Right forelimb (tissue), 1 donor: ENCODE results near the gene ERCC3.
"Not testable (repeated sequence)": the region's sequence is repeated elsewhere in the genome, so short reads cannot be mapped to it uniquely, and the experiment has no call there.

ENCODE experiments used
- DNase-seq: peaks from one replicate; pipeline ENCODE4 v3.0.0-alpha.2; 2018

Gene ERCC3

DNA sequence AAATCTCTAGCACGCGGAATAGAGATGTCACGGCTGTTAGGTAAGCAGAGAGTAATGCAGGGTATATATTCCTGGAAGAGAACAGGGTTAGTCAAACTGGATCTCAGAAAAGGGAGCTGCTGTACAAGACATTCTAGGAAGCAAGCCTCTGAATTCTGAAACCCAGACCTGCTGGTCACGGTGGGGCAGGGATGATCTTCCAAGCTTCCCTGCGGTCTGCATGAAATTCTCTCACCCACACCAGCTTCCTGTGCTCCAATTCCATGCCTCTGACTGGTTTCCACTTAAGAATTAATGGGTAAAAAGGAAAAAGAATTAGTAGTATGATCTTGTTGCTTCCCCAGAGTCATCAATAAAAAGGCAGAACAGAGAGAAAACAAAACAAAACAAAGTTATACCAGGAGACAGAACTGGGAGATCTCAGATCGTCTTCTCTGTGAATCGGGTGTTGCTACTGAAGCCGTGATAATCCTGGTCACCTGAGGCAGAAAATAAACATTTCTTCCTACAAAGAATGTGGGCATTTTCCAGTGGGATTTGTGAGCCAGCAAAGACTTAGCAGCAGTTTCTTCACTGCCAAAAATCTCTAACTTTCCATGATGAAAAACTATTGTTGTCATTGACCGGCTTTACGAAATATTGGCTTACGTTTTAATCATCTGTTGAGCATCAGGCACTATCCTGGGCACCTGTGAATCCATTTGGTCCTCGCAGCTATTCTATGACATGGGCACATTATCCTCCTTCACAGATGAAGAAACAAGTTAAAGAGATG, 68.6 kb downstream of the ERCC3 start:
- no peak for DNase-seq

DNA sequence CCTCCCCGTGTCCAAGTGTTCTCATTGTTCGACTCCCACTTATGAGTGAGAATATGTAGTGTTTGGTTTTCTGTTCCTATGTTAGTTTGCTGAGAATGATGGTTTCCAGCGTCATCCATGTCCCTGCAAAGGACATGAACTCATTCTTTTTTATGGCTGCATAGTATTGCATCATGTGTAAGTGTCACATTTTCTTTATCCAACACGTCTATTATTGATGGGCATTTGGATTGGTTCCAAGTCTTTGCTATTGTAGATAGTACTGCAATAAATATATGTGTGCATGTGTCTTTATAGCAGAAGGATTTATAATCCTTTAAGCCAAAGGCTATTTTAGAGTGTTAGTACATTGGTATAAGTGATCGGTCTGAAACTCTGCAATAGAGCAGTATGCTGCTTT, 69.8 kb downstream of the ERCC3 start:
- not testable (repeated sequence) for DNase-seq

DNA sequence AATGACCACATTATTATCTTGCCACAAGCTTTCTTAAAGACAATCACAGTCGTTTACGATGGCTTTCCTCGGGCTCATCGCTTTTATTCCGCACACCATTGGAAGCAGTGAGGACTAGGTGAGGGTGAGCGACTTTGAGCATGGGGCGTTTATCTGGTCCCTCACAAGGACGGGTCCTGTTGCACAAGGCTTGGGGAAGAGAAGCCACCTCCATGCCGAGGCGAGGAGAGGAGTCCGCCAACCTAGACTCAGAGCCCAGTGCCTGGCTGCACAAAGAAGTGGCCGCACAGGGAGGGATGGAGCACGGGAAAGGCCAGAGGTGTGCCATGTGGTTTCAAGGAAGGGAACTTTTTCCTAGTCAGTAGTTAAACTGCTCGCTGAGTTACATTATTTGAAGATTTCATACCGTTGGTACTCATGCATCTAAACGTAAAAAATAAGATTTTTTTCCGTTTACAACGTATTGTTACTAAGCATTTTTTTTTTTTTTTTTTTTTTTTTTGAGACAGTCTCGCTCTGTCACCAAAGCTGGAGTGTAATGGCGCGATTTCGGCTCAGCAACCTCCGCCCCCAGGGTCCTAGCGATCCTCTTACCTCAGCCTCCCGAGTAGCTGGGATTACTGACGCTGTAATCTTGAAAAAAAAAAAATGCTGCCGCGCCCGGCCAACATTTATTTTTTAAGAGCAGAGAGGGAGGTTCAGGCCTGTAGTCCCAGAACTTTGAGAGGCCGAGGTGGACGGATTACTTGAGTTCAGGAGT, 73.0 kb downstream of the ERCC3 start:
- peak; percentile 60 for DNase-seq

DNA sequence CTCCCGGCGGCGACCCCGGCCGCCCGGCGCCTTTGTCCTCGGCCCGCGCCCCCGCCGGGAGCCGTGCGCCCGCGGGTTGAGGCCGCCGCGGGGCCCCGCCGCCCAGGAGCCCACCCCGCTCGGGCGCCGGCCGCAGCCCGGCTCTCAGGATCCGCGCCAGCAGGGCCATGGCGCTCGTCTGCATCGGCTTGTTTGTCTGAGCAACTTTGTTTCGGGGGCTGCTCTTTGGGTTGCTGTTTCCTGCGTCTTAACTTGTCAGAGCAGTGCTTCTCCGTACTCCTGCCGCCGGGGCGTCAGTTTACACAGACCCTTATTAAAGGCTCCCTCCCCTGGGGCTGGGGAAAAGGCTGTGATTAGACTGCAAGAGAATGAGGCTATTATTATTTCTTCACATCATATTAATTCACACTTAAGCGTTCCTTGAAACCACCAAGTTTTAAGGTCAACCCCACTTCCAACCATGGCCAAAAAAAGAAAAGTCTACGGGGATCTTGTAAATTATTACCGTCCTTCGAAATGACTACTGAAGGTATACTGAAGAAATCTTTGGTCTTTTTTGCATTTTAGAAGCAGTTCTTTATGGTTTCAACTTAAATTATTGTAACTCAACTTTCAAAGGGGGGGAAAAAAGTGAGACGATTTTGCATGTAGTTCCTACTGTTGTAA, 73.7 kb downstream of the ERCC3 start, which contains the start of gene CYP27C1:
Gene CYP27C1 (minus strand): TSS at position 198 of the 666 bp plus-strand sequence. CDS start 29 bp downstream, at position 169.
- DNase-seq, result peak; percentile 68

DNA sequence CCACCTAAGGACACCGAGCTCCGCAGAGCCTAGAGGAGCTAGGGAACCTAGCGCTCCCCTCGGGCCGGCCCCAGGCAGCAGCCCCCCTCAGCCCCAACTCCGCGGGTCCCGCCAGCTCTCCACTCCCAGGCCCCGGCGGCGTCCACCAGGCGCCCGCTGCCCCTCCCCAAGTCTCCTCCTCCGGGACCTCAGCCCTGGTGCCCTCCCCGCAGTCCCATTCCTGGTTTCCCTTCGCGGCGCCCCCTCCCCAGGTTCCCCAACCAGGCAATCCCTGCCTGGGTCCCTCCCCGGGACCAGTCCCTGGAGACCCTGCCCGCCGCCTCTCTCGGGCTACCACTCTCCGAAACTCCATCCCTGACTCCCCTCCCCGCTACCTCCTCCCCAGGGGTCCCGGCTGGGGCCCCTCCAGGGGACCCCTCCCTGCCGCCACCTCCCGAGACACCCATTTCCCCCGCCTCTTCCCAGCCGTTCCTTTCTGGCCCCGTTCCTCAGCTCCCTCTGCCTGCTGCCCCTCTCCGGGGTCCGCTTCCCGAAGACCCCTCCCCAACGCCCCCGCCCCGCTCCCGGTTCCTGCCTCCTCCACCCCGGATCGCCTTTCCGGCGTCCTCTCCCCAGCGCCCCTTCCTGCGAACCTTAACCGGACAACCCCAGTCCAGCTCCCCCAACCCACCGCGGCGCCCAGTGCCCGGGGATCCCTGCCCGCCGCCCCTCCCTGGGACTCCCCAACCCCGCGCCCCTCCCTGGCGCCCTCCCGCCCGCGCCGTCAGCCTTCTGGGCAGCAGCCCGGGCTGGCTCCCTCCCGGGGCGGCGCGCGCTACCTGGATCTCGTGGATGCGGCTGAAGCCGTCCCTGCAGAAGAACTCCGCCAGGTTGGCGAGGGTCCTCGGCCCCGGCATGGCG, 74.5 kb downstream of the ERCC3 start:
- peak; percentile 73 for DNase-seq

DNA sequence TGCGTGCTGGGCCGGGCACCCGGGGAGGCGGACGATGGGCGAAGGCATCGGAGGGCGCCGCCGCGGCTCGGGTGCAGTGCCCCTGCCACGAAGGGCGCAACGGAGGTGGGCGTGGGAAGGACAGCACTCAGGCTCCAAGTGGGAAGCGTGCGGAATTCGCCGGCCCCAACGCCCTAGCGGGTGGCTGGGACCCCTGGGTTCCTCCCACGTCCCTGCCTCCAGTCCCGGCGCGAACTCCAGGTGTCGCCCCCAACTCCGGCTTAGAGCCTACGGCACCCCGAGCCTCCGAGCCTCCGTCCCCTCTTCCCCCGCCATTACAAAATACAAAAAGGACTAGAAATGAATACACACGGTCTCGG, 75.2 kb downstream of the ERCC3 start:
- DNase-seq, result no peak

DNA sequence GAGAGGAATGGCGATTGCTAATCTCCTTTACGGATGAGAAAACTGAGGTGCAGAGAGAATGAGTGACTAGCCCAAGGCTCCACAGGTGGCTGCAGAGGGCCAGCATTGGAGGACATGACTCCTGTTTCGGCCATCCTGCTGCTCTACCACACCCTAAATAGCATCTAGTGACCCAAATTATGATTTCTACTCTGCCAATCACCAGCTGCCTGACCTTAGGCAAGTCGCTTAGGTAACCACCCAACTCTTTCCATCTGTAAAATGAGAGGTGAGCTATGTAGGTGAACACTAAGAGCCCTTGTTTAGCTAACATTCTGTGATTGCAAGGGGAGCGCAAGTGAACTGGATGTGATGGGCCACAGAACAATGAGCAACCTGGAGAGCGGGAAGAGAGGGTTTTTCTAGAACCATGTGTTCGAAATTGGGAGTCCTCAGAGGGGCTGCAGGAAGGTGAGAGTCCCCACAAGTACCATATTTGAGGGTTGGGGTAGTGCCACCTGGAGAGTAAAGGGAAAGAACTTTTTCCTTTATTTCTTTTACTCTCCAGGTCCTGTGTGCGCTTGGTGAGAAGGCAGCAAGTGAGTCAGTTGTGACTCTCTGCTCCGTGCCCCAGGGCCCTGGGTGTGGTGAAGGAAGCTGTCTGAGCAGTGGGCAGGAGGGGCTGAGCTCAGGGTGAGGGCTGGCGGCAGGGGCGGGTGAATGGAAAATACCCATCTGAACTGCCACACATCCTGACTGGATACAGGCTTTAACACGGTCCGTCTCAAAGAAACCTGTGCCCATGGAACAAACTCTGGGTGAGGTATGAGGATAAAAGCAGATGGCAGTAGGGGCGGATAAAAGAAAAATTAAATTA, 76.2 kb downstream of the ERCC3 start:
- no peak for DNase-seq

DNA sequence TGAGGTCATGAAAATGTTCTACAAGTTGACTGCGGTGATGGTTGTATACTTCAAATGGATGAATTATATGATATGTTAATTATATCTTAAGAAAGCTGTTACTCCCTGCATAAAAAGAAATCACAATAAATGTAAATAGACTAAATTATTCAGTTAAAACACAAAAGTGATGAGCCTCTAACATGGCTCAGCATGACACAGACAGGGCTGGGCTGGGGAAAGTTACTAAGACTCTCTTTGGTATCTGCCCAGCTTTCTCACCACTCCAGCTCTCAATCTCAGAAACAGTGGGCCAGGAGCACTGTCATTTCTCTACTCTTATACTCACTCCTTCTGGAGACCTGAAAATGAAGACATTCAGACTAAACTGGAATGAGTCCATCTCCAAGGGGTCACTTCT, 77.4 kb downstream of the ERCC3 start:
- no peak for DNase-seq

DNA sequence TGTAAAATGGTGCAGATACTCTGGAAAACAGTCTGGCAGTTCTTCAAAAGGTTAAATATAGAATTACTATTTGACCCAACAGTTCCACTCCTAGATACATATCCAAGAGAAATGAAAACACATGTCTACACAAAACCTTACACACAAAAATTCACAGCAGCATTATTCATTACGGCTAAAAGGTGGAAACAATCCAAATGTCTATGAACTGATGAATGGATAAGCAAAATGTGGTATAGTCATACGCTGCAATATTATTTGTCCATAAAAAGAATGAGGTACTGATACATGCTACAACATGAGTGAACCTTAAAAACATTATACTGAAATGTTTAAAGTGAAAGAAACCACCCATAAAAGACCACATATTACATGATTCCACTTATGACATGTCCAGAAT, 77.8 kb downstream of the ERCC3 start:
- DNase-seq, result no peak

DNA sequence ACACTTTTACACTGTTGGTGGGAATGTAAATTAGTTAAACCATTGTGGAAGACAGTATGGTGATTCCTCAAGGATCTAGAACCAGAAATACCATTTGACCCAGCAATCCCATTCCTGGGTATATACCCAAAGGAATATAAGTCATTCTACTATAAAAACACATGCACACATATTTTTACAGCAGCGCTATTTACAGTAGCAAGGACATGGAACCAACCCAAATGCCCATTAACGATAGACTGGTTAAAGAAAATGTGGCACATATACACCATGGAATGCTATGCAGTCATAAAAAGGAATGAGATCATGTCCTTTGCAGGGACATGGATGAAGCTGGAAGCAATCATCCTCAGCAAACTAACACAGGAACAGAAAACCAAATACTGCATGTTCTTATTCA, 79.7 kb downstream of the ERCC3 start:
- DNase-seq, result not testable (repeated sequence)

DNA sequence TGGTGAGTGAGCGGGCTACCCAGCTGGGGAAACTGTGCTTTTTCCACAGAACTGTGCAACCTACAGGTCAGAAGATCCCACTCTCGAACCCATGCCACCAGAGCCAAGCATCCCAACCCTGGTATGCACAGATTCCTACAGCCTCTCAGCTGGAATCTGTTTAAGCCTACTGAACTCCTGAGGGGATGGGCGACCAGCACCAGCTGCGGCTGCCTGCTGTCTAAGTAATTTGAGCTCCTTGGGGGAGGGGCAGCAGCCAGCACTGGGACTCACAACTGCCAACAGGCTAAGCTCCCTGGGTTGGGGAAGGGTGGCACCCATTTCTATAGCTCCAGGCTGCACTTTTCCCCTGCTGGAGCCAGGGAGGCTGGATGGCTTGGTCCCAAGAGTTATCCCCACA, 85.6 kb downstream of the ERCC3 start:
- no peak for DNase-seq
